ENCODE results near the gene PLTP. TPM values are rescaled to one million over a fixed set of nuclear protein-coding genes. Genes with fewer than 3 reads are reported as not detected.

The PLTP gene
- total RNA-seq, 3 donors from 2014 or later = 3.1 to 4.2 (median 3.3) TPM

DNA sequence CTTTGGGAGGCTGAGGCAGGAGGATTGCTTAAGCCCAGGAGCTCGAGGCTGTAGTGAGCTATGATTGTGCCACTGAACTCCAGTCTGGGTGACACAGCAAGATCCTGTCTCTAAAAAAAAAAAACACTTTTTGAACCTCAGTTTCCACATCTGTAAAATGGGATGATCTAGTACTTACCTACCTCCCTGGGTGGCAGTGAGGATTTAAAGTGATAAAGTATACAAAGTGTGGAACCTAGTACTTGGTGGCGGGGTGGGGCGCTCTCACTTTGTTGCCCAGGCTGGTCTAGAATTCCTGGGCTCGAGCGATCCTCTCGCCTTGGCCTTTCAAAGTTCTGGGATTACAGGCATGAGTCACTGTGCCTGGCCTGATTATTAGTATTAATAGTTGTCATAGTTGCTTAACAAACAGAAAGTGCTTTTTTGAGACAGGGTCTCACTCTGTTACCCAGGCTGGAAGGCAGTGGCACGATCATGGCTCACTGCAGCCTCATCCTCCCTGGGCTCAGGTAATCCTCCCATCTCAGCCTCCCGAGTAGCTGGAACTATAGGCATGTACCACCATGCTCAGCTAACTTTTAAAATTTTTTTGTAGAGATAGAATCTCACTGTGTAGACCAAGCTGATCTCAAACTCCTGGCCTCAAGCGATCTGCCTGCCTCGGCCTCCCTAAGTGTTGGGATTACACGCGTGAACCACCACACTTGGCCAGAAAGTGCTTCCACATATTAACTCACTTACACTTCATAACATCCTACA lies 7.0 kb upstream of the PLTP start:
- ATAC-seq = no peak
- peaks cover 29% of the 10 kb centered on the region for H3K27me3 Mint-ChIP-seq (ENCODE audit: low read depth)
- no peak overlapping the region for H3K4me3 Mint-ChIP-seq
- H3K4me1 Mint-ChIP-seq (ENCODE audit: low read depth) = peaks cover 1% of the 10 kb centered on the region
- DNase-seq = no peak
- no peaks in the 10 kb centered on the region for H3K36me3 Mint-ChIP-seq (ENCODE audit: insufficient read depth)
- no peaks in the 10 kb centered on the region for H3K9me3 Mint-ChIP-seq

DNA sequence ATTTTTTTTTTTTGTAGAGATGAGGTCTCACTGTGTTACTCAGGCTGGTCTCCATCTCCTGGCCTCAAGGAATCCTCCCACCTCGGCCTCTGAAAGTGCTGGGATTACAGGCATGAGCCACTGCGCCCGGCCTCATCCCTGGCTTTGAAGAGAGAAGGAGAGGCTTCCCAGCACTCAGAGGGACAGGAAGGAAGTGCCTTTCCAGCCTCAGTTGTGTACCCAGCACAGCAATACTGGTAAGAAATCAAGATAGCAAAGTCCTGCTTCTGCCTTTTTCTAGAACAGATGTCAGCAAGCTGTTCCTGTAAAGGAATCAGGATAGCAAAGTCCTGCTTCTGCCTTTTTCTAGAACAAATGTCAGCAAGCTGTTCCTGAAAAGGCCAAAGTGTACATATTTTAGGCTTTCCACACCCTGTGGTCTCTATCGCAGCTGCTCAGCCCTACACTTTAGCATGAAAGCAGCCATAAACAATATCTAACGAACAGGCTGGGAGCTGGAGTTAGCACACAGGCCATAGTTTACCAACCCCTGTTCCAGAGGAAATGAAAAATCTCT lies 6.3 kb upstream of the PLTP start:
- H3K4me1 Mint-ChIP-seq (ENCODE audit: low read depth) = peaks cover 1% of the 10 kb centered on the region
- peaks cover 29% of the 10 kb centered on the region for H3K27me3 Mint-ChIP-seq (ENCODE audit: low read depth)
- DNase-seq (no peak), ATAC-seq (no peak)
- no peak overlapping the region for H3K4me3 Mint-ChIP-seq
- H3K9me3 Mint-ChIP-seq = no peaks in the 10 kb centered on the region
- no peaks in the 10 kb centered on the region for H3K36me3 Mint-ChIP-seq (ENCODE audit: insufficient read depth)

DNA sequence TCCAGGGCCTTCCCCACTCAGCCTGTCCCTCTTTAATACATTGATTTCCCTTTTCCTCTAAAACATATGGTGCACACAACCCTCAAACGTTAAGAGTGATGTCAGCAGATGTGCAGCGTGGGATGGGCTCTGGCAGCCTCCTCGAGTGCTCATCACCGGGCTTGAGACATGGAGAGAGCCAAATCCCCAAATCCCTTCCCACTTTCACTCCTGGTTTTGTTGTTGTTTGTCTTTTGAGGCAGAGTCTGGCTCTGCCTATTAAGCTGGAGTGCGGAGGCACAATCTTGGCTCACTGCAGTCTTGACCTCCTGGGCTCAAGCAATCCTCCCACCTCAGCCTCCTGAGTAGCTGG lies 5.8 kb upstream of the PLTP start:
- no peak overlapping the region for H3K4me3 Mint-ChIP-seq
- peaks cover 31% of the 10 kb centered on the region for H3K27me3 Mint-ChIP-seq (ENCODE audit: low read depth)
- no peak for DNase-seq
- no peaks in the 10 kb centered on the region for H3K9me3 Mint-ChIP-seq
- peaks cover 3% of the 10 kb centered on the region for H3K4me1 Mint-ChIP-seq (ENCODE audit: low read depth)
- ATAC-seq = no peak
- no peaks in the 10 kb centered on the region for H3K36me3 Mint-ChIP-seq (ENCODE audit: insufficient read depth)

GRCh38 chr20:45913116-45913515 lies 1.2 kb upstream of the PLTP start:
- H3K4me3 Mint-ChIP-seq = no peak overlapping the region
- H3K36me3 Mint-ChIP-seq (ENCODE audit: insufficient read depth) = no peaks in the 10 kb centered on the region
- DNase-seq (no peak), ATAC-seq (no peak)
- H3K27me3 Mint-ChIP-seq (ENCODE audit: low read depth) = peaks cover 18% of the 10 kb centered on the region
- H3K4me1 Mint-ChIP-seq (ENCODE audit: low read depth) = peaks cover 18% of the 10 kb centered on the region
- H3K9me3 Mint-ChIP-seq = no peaks in the 10 kb centered on the region

DNA sequence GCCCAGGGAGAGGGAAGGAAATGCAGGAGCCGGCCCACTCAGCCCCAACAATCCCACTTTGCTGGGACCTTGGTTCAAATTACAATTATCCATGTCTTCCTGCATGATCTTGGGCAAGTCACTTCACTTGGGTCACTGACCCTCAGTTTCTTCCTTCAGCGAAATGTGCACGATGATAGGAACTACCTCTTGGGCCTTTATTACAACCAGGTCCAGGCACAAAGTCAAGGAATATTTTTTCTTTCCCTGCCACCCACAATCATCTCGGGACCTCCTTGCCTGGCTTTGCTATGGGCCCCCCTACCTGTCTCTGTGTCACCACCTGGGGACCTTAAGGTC lies 358 bp upstream of the PLTP start:
- Mint-ChIP-seq H3K27me3 (ENCODE audit: low read depth) (peaks cover 14% of the 10 kb centered on the region), H3K4me1 (ENCODE audit: low read depth) (peaks cover 18% of the 10 kb centered on the region), H3K4me3 (peak overlapping the region; percentile 40), H3K9me3 (no peaks in the 10 kb centered on the region), H3K36me3 (ENCODE audit: insufficient read depth) (no peaks in the 10 kb centered on the region)
- ATAC-seq (no peak), DNase-seq (no peak)

DNA sequence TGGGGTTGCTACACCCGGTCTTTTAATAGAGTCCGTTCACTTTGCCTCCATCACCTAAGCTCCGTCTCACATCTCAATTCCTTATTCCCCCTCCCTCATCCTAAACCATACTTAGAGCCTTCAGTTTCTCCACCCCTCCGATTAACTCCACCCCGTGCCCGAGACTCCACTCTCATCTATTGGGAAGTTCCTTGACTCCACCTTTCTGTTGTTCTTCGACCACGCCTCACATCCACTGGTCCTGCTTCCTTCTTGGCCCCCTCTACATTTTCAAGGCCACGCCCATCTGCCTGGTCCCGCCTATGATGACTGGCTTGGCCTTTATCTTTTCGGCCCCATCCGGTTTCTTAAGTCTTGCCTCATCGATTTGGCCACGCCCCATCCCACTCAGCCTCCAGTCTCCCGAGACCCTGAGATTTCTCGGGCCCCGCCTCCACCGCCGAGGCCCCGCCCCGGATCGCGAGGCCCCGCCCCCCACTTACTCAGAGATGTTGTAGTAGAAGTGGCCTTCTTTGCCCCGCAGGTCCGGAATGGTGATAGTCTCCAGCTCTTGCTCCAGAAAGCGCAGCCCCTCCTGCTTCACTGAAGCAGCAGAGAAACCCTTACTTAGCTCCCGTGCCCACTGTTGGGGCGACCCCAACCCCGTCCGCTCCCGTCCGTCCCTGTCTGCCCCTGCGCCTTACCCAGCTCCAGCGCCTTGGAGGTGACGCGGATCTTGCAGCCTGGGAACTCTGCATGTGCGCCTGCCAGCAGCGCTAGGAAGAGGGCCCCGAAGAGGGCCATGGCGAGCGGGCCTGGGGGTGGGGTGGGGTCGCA lies 1.1 kb downstream of the PLTP start:
- Mint-ChIP-seq H3K4me3 (peak overlapping the region; percentile 78), H3K27me3 (ENCODE audit: low read depth) (peaks cover 9% of the 10 kb centered on the region), H3K36me3 (ENCODE audit: insufficient read depth) (no peaks in the 10 kb centered on the region), H3K9me3 (no peaks in the 10 kb centered on the region), H3K4me1 (ENCODE audit: low read depth) (peaks cover 18% of the 10 kb centered on the region)
- DNase-seq (peak; percentile 87), ATAC-seq (peak; percentile 92 to 93)

DNA sequence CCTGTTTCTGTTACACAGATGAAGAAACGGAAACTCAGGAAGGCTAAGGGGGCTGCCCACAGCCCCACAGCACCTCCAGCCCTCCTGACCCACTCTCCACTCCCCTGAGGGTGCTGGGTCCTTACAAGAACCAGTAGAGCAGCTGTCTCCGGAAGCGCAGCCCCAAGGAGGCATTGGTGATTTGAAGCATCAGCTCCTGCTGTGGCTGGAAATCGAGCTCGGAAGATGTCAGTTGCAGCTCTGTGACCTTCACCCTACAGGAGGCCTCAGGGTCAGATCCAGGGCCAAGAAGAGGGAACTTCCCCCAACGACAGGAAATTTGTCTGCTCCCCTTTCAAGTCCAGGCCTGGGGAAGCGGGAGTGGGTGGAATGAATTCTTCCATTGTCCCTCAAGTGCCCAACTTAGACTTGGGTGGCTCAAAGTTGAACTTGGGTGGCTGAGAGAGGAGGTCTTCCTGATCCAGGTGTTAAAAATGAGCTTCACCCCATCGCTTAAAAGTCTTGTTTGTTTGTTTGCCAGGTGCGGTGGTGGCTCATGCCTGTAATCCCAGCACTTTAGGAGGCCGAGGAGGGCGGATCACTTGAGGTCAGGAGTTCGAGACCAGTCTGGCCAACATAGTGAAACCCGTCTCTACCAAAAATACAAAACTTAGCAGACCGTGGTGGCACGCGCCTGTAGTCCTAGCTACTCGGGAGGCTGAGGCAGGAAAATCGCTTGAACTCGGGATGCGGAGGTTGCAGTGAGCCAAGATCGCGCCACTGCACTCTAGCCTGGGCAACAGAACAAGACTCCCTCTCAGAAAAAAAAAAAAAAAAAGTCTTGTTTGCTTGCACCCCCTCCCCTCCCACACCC lies 1.9 kb downstream of the PLTP start:
- DNase-seq = no peak
- Mint-ChIP-seq H3K4me1 (ENCODE audit: low read depth) (peaks cover 18% of the 10 kb centered on the region), H3K27me3 (ENCODE audit: low read depth) (peaks cover 5% of the 10 kb centered on the region), H3K9me3 (no peaks in the 10 kb centered on the region), H3K4me3 (peak overlapping the region; percentile 78), H3K36me3 (ENCODE audit: insufficient read depth) (no peaks in the 10 kb centered on the region)
- no peak for ATAC-seq

- Mint-ChIP-seq H3K36me3 (ENCODE audit: insufficient read depth) (no peaks in the 10 kb centered on the region), H3K27me3 (ENCODE audit: low read depth) (peaks cover 5% of the 10 kb centered on the region), H3K4me1 (ENCODE audit: low read depth) (peaks cover 17% of the 10 kb centered on the region), H3K4me3 (no peak overlapping the region), H3K9me3 (no peaks in the 10 kb centered on the region)
- DNase-seq = no peak
- no peak for ATAC-seq
These were observed 2.6 kb downstream of the PLTP start for GRCh38 chr20:45909336-45909808.

- ATAC-seq = no peak
- no peak overlapping the region for H3K4me3 Mint-ChIP-seq
- H3K9me3 Mint-ChIP-seq = no peaks in the 10 kb centered on the region
- no peaks in the 10 kb centered on the region for H3K36me3 Mint-ChIP-seq (ENCODE audit: insufficient read depth)
- H3K4me1 Mint-ChIP-seq (ENCODE audit: low read depth) = peaks cover 16% of the 10 kb centered on the region
- DNase-seq = no peak
- peaks cover 1% of the 10 kb centered on the region for H3K27me3 Mint-ChIP-seq (ENCODE audit: low read depth)
These were observed 3.9 kb downstream of the PLTP start for GRCh38 chr20:45908084-45908483.

GRCh38 chr20:45907219-45907948 lies 4.6 kb downstream of the PLTP start:
- H3K4me1 Mint-ChIP-seq (ENCODE audit: low read depth) = peaks cover 14% of the 10 kb centered on the region
- H3K36me3 Mint-ChIP-seq (ENCODE audit: insufficient read depth) = no peaks in the 10 kb centered on the region
- no peaks in the 10 kb centered on the region for H3K27me3 Mint-ChIP-seq (ENCODE audit: low read depth)
- no peaks in the 10 kb centered on the region for H3K9me3 Mint-ChIP-seq
- ATAC-seq (no peak), DNase-seq (no peak)
- no peak overlapping the region for H3K4me3 Mint-ChIP-seq

DNA sequence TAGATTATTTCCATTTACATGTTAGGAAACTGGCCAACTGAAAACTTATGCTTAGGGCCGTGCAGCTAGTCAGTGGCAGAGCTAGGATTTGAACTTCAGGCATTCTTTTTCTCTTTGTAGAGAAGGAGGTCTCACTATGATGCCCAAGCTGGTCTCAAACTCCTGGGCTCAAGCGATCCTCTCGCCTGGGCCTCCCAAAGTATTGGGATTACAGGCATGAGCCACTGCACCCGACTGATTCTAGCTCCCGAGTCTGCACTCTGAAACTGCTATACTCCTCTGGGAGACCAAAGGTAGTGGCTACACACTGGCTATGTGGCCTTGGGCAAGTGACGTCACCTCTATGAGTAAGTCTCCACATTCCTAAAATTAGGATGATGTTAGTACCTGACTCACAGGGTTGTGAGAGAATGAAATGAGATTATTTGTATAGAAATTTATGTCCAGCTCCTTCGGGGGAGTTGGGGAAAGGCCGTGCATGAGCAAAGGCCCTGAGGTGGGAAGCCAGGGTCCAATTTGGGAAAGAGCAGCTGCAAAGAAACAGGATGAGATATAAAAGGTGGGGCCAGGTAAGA lies 6.4 kb downstream of the PLTP start:
- Mint-ChIP-seq H3K4me3 (no peak overlapping the region), H3K9me3 (no peaks in the 10 kb centered on the region), H3K36me3 (ENCODE audit: insufficient read depth) (no peaks in the 10 kb centered on the region), H3K27me3 (ENCODE audit: low read depth) (no peaks in the 10 kb centered on the region), H3K4me1 (ENCODE audit: low read depth) (peaks cover 1% of the 10 kb centered on the region)
- ATAC-seq = no peak
- DNase-seq = no peak

- ATAC-seq = no peak
- Mint-ChIP-seq H3K4me3 (no peak overlapping the region), H3K36me3 (ENCODE audit: insufficient read depth) (no peaks in the 10 kb centered on the region), H3K4me1 (ENCODE audit: low read depth) (no peaks in the 10 kb centered on the region), H3K9me3 (no peaks in the 10 kb centered on the region), H3K27me3 (ENCODE audit: low read depth) (no peaks in the 10 kb centered on the region)
- DNase-seq = no peak
These were observed 7.1 kb downstream of the PLTP start for GRCh38 chr20:45904583-45905504.
